HepG2 (cell line): ENCODE measurements around the gene CD2AP. TPM values are rescaled to one million over a fixed set of nuclear protein-coding genes. Genes with fewer than 3 reads are reported as not detected.
A peak's percentile ranks its signal among the peaks of the same experiment; 100 is the strongest.

Experiments
- ARID2 ChIP-seq: sonication (generic); formaldehyde crosslinking; IDR thresholded peaks from 2 replicates; pipeline ENCODE4 v1.8.1; 2022; ENCODE audit warnings: mild to moderate bottlenecking, missing genetic modification reagents, borderline replicate concordance
- ARNT ChIP-seq: fragments of 450-650 bp; IDR thresholded peaks from 2 replicates; pipeline ENCODE4 v1.6.1; 2017
- CEBPB ChIP-seq: IDR thresholded peaks from 2 replicates; pipeline ENCODE4 v1.6.1; 2011; ENCODE audit warnings: low read depth, low read length, improper control_type of control experiment, borderline replicate concordance
- DR1 ChIP-seq: sonication (generic); formaldehyde crosslinking; IDR thresholded peaks from 2 replicates; pipeline ENCODE4 v1.8.0; 2021; ENCODE audit warnings: mild to moderate bottlenecking, missing genetic modification reagents, inconsistent platforms
- FOXJ3 ChIP-seq: sonication (generic); formaldehyde crosslinking; IDR thresholded peaks from 2 replicates; pipeline ENCODE4 v1.4.0; 2020; ENCODE audit warnings: missing genetic modification reagents, mild to moderate bottlenecking, borderline replicate concordance
- HMG20B ChIP-seq: conservative IDR thresholded peaks from 2 replicates; pipeline ENCODE4 v1.6.1; 2016; ENCODE audit warnings: missing genetic modification reagents, missing compliant biosample characterization
- HNF1B ChIP-seq: sonication (generic); formaldehyde crosslinking; IDR thresholded peaks from 2 replicates; pipeline ENCODE4 v1.5.1; 2020; ENCODE audit warnings: mild to moderate bottlenecking, moderate library complexity, missing genetic modification reagents
- HOXD1 ChIP-seq: sonication (generic); formaldehyde crosslinking; IDR thresholded peaks from 2 replicates; pipeline ENCODE4 v1.5.0; 2020; ENCODE audit warnings: missing genetic modification reagents
- IRX3 ChIP-seq: sonication (generic); formaldehyde crosslinking; IDR thresholded peaks from 2 replicates; pipeline ENCODE4 v1.8.1; 2023; ENCODE audit warnings: mild to moderate bottlenecking, low read depth, missing genetic modification reagents, borderline replicate concordance
- JUN ChIP-seq: sonication (generic); formaldehyde crosslinking; IDR thresholded peaks from 2 replicates; pipeline ENCODE4 v1.4.0; 2020; ENCODE audit warnings: mild to moderate bottlenecking, missing genetic modification reagents
- MBNL3 ChIP-seq: fragments of 250-450 bp; sonication (Bioruptor Pico); conservative IDR thresholded peaks from 2 replicates; pipeline ENCODE4 v1.8.0; 2022; ENCODE audit warnings: mild to moderate bottlenecking, inconsistent platforms
- NBN ChIP-seq: fragments of 450-650 bp; conservative IDR thresholded peaks from 2 replicates; pipeline ENCODE4 v1.6.1; 2017
- RARG ChIP-seq: sonication (generic); formaldehyde crosslinking; IDR thresholded peaks from 2 replicates; pipeline ENCODE4 v1.4.0; 2020; ENCODE audit warnings: low read depth, mild to moderate bottlenecking, missing genetic modification reagents
- RCOR2 ChIP-seq: IDR thresholded peaks from 2 replicates; pipeline ENCODE4 v1.6.1; 2016; ENCODE audit warnings: missing biosample characterization, missing genetic modification reagents
- SMARCC2 ChIP-seq: fragments of 450-650 bp; IDR thresholded peaks from 2 replicates; pipeline ENCODE4 v1.6.1; 2017; ENCODE audit warnings: antibody characterized with exemption, mild to moderate bottlenecking
- TGIF2 ChIP-seq: IDR thresholded peaks from 2 replicates; pipeline ENCODE4 v1.6.1; 2016; ENCODE audit warnings: control low read depth, missing compliant biosample characterization
- ZBTB46 ChIP-seq: sonication (generic); formaldehyde crosslinking; IDR thresholded peaks from 2 replicates; pipeline ENCODE4 v1.4.0; 2020; ENCODE audit warnings: mild to moderate bottlenecking, missing genetic modification reagents, borderline replicate concordance
- ZNF138 ChIP-seq: sonication (generic); formaldehyde crosslinking; IDR thresholded peaks from 2 replicates; pipeline ENCODE4 v1.5.0; 2020; ENCODE audit warnings: mild to moderate bottlenecking, low read depth, missing genetic modification reagents
- ZNF17 ChIP-seq: sonication (generic); formaldehyde crosslinking; IDR thresholded peaks from 2 replicates; pipeline ENCODE4 v1.5.0; 2020; ENCODE audit warnings: mild to moderate bottlenecking, missing genetic modification reagents
- ZNF331 ChIP-seq: sonication (generic); formaldehyde crosslinking; IDR thresholded peaks from 2 replicates; pipeline ENCODE4 v1.4.0; 2020; ENCODE audit warnings: missing genetic modification reagents
- ZNF510 ChIP-seq: sonication (generic); formaldehyde crosslinking; IDR thresholded peaks from 2 replicates; pipeline ENCODE4 v1.4.0; 2020; ENCODE audit warnings: low read depth, mild to moderate bottlenecking, missing genetic modification reagents
- ZNF556 ChIP-seq: sonication (generic); formaldehyde crosslinking; IDR thresholded peaks from 2 replicates; pipeline ENCODE4 v1.4.0; 2020; ENCODE audit warnings: mild to moderate bottlenecking, missing genetic modification reagents, borderline replicate concordance
- ZNF609 ChIP-seq: sonication (generic); formaldehyde crosslinking; IDR thresholded peaks from 2 replicates; pipeline ENCODE4 v1.4.0; 2020; ENCODE audit warnings: mild to moderate bottlenecking, missing genetic modification reagents, borderline replicate concordance
- polyA plus RNA-seq, 8 experiments: library from polyadenylated mRNA; depleted of rRNA in 3 of 8; stranded (reverse) in 7 of 8; unstranded in 1 of 8; fragments of >200 nt; fragmentation: Illumina TruSeq in 4 of 8; extraction: Trizol in 4 of 8; gene quantifications; 2 replicates each; pipeline versions ENCODE4 v1.2.1 to v1.2.3, GENCODE V29; 2011 to 2016; ENCODE audit warnings: low read depth in 4 of 8, missing spikeins in 1 of 8, mixed read lengths in 1 of 8; ENCODE audit not compliant: insufficient read depth in 1 of 8
- total RNA-seq, 5 experiments: library from RNA; depleted of rRNA; stranded (reverse); fragments of >200 nt; fragmentation: Illumina TruSeq; extraction: Trizol; gene quantifications; 2 replicates each; pipeline ENCODE4 v1.2.3, GENCODE V29; 2016; ENCODE audit warnings: low read depth in 1 of 5

The CD2AP gene
- total and polyA plus RNA-seq, 2 of the 13 experiments (the other 11 are each of a cell fraction or from before 2014, with no cell fraction given) = 8.6 to 31.9 TPM

GRCh38 chr6:47477497-47478232 lies at the start of gene CD2AP (continued):
- TF ChIP-seq ZNF609 = peak; percentile 41
- TF ChIP-seq ARNT = no peak
- no peak; the same call in 1 of the 2 replicates for TF ChIP-seq HMG20B (CRISPR knock-in tag)
- TF ChIP-seq FOXJ3 (CRISPR knock-in tag) = peak; percentile 46; the same call in 1 of the 2 replicates
- no peak for TF ChIP-seq RCOR2 (CRISPR knock-in tag)
- TF ChIP-seq MBNL3 (CRISPR knock-in tag) = no peak
- TF ChIP-seq HOXD1 (CRISPR knock-in tag) = peak; percentile 65
- peak; percentile 44 for TF ChIP-seq ZNF331 (CRISPR knock-in tag)
- TF ChIP-seq NBN = no peak
- TF ChIP-seq ZNF17 (CRISPR knock-in tag) = no peak
- peak; percentile 90 for TF ChIP-seq HNF1B
- peak; percentile 38; the same call in 1 of the 2 replicates for TF ChIP-seq JUN
- peak; percentile 17; the same call in 1 of the 2 replicates for TF ChIP-seq TGIF2 (CRISPR knock-in tag)
- TF ChIP-seq ARID2 (CRISPR knock-in tag) = peak; percentile 84
- TF ChIP-seq SMARCC2 = no peak
- no peak for TF ChIP-seq RARG
- peak; percentile 87; the same call in 1 of the 2 replicates for TF ChIP-seq DR1 (CRISPR knock-in tag)
- peak; percentile 98 for TF ChIP-seq ZNF556 (CRISPR knock-in tag)
- TF ChIP-seq ZNF138 = peak; percentile 17; the same call in 1 of the 2 replicates
- no peak for TF ChIP-seq ZBTB46 (CRISPR knock-in tag)
- no peak for TF ChIP-seq CEBPB
- peak; percentile 88 for TF ChIP-seq IRX3 (CRISPR knock-in tag)
- peak; percentile 86 for TF ChIP-seq ZNF510
